ENCODE results near the gene RERGL. TPM values are rescaled to one million over a fixed set of nuclear protein-coding genes. Genes with fewer than 3 reads are reported as not detected.

RERGL gene
- total RNA-seq, 1 donor from 2014 or later, result not detected

Other genes with a start within 250 kb of the RERGL start
- 0.05 TPM in 1 of 2 replicates, not detected in the other for gene PIK3C2G, start 171.3 kb upstream of the RERGL start, total RNA-seq